ENCODE data around the gene PXK.

Gene PXK

DNA sequence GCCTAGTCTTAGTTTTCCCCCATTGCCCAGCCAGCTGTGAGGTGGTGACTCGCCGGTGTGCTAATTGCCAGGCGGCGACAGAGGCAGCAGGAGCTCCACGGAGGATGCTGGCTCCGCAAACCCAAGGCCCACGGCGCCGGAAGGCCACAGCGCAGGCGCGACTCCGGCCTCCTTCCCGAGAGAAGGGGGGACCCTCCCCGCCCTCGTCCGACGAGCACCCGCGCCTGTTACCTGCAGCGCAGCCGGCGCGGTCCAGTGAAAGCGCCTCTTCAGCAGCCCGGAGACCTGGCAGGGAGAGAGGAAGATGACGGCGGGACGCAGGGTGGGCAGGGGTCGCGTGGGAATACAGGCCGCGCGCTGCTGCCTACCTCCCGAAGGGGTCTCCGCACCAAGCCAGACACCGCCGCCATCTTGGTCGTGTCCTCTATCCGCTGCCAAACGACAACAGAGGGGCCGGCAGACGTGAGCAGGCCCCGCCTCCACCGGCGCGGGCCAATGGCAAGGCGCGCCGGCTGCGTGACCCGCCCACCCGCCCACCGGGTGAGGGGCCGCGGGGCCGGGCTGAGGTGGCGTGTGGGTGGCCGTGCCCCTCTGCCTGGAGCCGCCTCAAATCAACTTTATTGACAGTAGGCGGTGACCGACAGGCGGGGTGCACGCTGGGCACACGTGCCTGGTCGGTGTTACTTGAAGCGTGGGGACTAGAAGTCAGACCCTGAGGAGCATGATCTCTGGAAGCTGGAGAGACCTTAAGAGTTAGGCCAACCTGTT is 100.9 kb downstream of the PXK start, which contains the start of gene PDHB (continued):
- TF ChIP-seq ZNF645 (tag by site-specific recombination; IDR thresholded peaks at IDR 0.05), result no peak
- TF ChIP-seq SETDB1 (IDR thresholded peaks at IDR 0.05; ENCODE audit: insufficient read length, low read length), result no peak
- no peak for TF ChIP-seq ZNF132 (tag by site-specific recombination; IDR thresholded peaks at IDR 0.05; ENCODE audit: borderline replicate concordance)
- peak; percentile 91 for TF ChIP-seq ZNF501 (tag by site-specific recombination; IDR thresholded peaks at IDR 0.05)
- TF ChIP-seq GLI2 (tag by site-specific recombination; IDR thresholded peaks at IDR 0.05; ENCODE audit: borderline replicate concordance, low read depth), result no peak
- no peak for TF ChIP-seq ZNF596 (tag by site-specific recombination; IDR thresholded peaks at IDR 0.05)
- TF ChIP-seq SCRT1 (tag by site-specific recombination; IDR thresholded peaks at IDR 0.05; ENCODE audit: borderline replicate concordance), result no peak
- TF ChIP-seq, protein P1, sequence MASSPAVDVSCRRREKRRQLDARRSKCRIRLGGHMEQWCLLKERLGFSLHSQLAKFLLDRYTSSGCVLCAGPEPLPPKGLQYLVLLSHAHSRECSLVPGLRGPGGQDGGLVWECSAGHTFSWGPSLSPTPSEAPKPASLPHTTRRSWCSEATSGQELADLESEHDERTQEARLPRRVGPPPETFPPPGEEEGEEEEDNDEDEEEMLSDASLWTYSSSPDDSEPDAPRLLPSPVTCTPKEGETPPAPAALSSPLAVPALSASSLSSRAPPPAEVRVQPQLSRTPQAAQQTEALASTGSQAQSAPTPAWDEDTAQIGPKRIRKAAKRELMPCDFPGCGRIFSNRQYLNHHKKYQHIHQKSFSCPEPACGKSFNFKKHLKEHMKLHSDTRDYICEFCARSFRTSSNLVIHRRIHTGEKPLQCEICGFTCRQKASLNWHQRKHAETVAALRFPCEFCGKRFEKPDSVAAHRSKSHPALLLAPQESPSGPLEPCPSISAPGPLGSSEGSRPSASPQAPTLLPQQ (tag by site-specific recombination; IDR thresholded peaks at IDR 0.05), result peak; percentile 84; the same call in 1 of the 2 replicates
- TF ChIP-seq ZNF146 (tag by site-specific recombination; IDR thresholded peaks at IDR 0.05), result no peak; the same call in 1 of the 2 replicates
- TF ChIP-seq, protein P2, sequence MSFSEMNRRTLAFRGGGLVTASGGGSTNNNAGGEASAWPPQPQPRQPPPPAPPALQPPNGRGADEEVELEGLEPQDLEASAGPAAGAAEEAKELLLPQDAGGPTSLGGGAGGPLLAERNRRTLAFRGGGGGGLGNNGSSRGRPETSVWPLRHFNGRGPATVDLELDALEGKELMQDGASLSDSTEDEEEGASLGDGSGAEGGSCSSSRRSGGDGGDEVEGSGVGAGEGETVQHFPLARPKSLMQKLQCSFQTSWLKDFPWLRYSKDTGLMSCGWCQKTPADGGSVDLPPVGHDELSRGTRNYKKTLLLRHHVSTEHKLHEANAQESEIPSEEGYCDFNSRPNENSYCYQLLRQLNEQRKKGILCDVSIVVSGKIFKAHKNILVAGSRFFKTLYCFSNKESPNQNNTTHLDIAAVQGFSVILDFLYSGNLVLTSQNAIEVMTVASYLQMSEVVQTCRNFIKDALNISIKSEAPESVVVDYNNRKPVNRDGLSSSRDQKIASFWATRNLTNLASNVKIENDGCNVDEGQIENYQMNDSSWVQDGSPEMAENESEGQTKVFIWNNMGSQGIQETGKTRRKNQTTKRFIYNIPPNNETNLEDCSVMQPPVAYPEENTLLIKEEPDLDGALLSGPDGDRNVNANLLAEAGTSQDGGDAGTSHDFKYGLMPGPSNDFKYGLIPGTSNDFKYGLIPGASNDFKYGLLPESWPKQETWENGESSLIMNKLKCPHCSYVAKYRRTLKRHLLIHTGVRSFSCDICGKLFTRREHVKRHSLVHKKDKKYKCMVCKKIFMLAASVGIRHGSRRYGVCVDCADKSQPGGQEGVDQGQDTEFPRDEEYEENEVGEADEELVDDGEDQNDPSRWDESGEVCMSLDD (tag by site-specific recombination; IDR thresholded peaks at IDR 0.05), result peak; percentile 92
- TF ChIP-seq ZNF394 (tag by site-specific recombination; IDR thresholded peaks at IDR 0.05; ENCODE audit: borderline replicate concordance), result peak; percentile 55; the same call in 1 of the 2 replicates
- 0 out of 2 replicates have a peak, but pooled peaks have one; percentile 53 for TF ChIP-seq KLF9 (tag by site-specific recombination; IDR thresholded peaks at IDR 0.05; ENCODE audit: low read depth)
- TF ChIP-seq, protein P3, sequence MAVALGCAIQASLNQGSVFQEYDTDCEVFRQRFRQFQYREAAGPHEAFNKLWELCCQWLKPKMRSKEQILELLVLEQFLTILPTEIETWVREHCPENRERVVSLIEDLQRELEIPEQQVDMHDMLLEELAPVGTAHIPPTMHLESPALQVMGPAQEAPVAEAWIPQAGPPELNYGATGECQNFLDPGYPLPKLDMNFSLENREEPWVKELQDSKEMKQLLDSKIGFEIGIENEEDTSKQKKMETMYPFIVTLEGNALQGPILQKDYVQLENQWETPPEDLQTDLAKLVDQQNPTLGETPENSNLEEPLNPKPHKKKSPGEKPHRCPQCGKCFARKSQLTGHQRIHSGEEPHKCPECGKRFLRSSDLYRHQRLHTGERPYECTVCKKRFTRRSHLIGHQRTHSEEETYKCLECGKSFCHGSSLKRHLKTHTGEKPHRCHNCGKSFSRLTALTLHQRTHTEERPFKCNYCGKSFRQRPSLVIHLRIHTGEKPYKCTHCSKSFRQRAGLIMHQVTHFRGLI (tag by site-specific recombination; IDR thresholded peaks at IDR 0.05), result no peak
- no peak for TF ChIP-seq ZNF677 (tag by site-specific recombination; IDR thresholded peaks at IDR 0.05)
- TF ChIP-seq ZNF302 (tag by site-specific recombination; IDR thresholded peaks at IDR 0.05; ENCODE audit: low read depth), result no peak
- no peak for TF ChIP-seq ZNF341 (tag by site-specific recombination; IDR thresholded peaks at IDR 0.05; ENCODE audit: low read depth)
- TF ChIP-seq ZNF529 (tag by site-specific recombination; IDR thresholded peaks at IDR 0.05; ENCODE audit: insufficient replicate concordance), result no peak
- TF ChIP-seq ZNF366 (tag by site-specific recombination; conservative IDR thresholded peaks at IDR 0.05), result peak; percentile 45; the same call in 1 of the 2 replicates
- TF ChIP-seq GFI1B (tag by site-specific recombination; IDR thresholded peaks at IDR 0.05), result no peak
- TF ChIP-seq PRDM10 (tag by site-specific recombination; IDR thresholded peaks at IDR 0.05), result no peak; the same call in 1 of the 2 replicates
- no peak for TF ChIP-seq ZNF555 (tag by site-specific recombination; conservative IDR thresholded peaks at IDR 0.05)
- TF ChIP-seq ZNF155 (tag by site-specific recombination; IDR thresholded peaks at IDR 0.05), result no peak
- TF ChIP-seq, protein P4, sequence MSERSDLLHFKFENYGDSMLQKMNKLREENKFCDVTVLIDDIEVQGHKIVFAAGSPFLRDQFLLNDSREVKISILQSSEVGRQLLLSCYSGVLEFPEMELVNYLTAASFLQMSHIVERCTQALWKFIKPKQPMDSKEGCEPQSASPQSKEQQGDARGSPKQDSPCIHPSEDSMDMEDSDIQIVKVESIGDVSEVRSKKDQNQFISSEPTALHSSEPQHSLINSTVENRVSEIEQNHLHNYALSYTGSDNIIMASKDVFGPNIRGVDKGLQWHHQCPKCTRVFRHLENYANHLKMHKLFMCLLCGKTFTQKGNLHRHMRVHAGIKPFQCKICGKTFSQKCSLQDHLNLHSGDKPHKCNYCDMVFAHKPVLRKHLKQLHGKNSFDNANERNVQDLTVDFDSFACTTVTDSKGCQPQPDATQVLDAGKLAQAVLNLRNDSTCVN (tag by site-specific recombination; optimal IDR thresholded peaks at IDR 0.05), result peak; percentile 92
- no peak for TF ChIP-seq ZNF571 (tag by site-specific recombination; IDR thresholded peaks at IDR 0.05)
- peak; percentile 81; the same call in 1 of the 2 replicates for TF ChIP-seq KLF8 (tag by site-specific recombination; IDR thresholded peaks at IDR 0.05)

All from HEK293 (cell line).